ENCODE measurements around the gene FCHSD2. TPM values are rescaled to one million over a fixed set of nuclear protein-coding genes. Genes with fewer than 3 reads are reported as not detected.
"Not testable (repeated sequence)": the region's sequence is repeated elsewhere in the genome, so short reads cannot be mapped to it uniquely, and the experiment has no call there.

FCHSD2 gene
- total RNA-seq, 1 experiment from 2014 or later, result 7.1 TPM

- Histone ChIP-seq H3F3A (ENCODE audit: low read length, unreplicated experiment) (no peaks in the 10 kb centered on the region), H4K20me1 (ENCODE audit: low read length) (no peaks in the 10 kb centered on the region), H3K9me3 (ENCODE audit: low read length) (no peaks in the 10 kb centered on the region), H3K27ac (ENCODE audit: low read length) (no peak overlapping the region), H3K4me2 (ENCODE audit: low read length) (peak overlapping the region; percentile 82), H3K27me3 (ENCODE audit: low read length) (no peaks in the 10 kb centered on the region), H3K4me1 (ENCODE audit: insufficient read depth, low read length) (peaks cover 31% of the 10 kb centered on the region), H3K4me3 (ENCODE audit: low read length) (peak overlapping the region; percentile 77; the same call in 1 of the 2 replicates), H3K9ac (ENCODE audit: low read length) (no peak overlapping the region), H3K79me2 (ENCODE audit: low read length) (no peaks in the 10 kb centered on the region), H3K9me2 (replicated peaks; ENCODE audit: low read length) (no peaks in the 10 kb centered on the region), H2AFZ (ENCODE audit: low read length) (peak overlapping the region; percentile 91), H3K36me3 (ENCODE audit: low read depth, low read length) (no peaks in the 10 kb centered on the region)
- no peak for TF ChIP-seq EZH2 (IDR thresholded peaks at IDR 0.05; ENCODE audit: low read length, unreplicated experiment)
- DNase-seq (no peak), ATAC-seq (no peak)
- POLR2A ChIA-PET (ENCODE audit: unreplicated experiment), result no interaction called here
- CTCF ChIA-PET, result interaction anchor here (0.6 to 2.6 kb wide), 2 partner anchors 40 to 68 kb away, joined by 3 to 21 read pairs; no protein-coding TSS in a partner anchor
- BruUV-seq (replicated peaks), result no TSS peak
- intact Hi-C loops (cut with micrococcal nuclease), result loop anchor here (1.0 kb wide), 2 partner anchors 41 to 68 kb away; partner anchors contain the start of gene ARAP1
These were observed 349.1 kb downstream of the FCHSD2 start for GRCh38 chr11:72793076-72793424.

- intact Hi-C loops (cut with micrococcal nuclease), result loop anchor here (1.0 kb wide), 2 partner anchors 40 to 67 kb away; partner anchors contain the start of gene ARAP1
- Histone ChIP-seq H3K4me1 (ENCODE audit: insufficient read depth, low read length) (peaks cover 36% of the 10 kb centered on the region), H3K36me3 (ENCODE audit: low read depth, low read length) (no peaks in the 10 kb centered on the region), H3K27ac (ENCODE audit: low read length) (no peak overlapping the region), H3K27me3 (ENCODE audit: low read length) (no peaks in the 10 kb centered on the region), H3K9me3 (ENCODE audit: low read length) (no peaks in the 10 kb centered on the region), H2AFZ (ENCODE audit: low read length) (no peak overlapping the region), H3K79me2 (ENCODE audit: low read length) (no peaks in the 10 kb centered on the region), H3K9me2 (replicated peaks; ENCODE audit: low read length) (no peaks in the 10 kb centered on the region), H3F3A (ENCODE audit: low read length, unreplicated experiment) (no peaks in the 10 kb centered on the region), H3K4me2 (ENCODE audit: low read length) (no peak overlapping the region), H3K9ac (ENCODE audit: low read length) (no peak overlapping the region), H4K20me1 (ENCODE audit: low read length) (no peaks in the 10 kb centered on the region), H3K4me3 (ENCODE audit: low read length) (no peak overlapping the region)
- DNase-seq (no peak), ATAC-seq (no peak)
- CTCF ChIA-PET, result interaction anchor here (0.6 to 2.6 kb wide), 2 partner anchors 39 to 67 kb away, joined by 3 to 21 read pairs; no protein-coding TSS in a partner anchor
- TF ChIP-seq EZH2phosphoT487 (IDR thresholded peaks at IDR 0.05; ENCODE audit: borderline replicate concordance, low read length) (no peak), CTCF (conservative IDR thresholded peaks at IDR 0.05; ENCODE audit: low read depth, low read length) (no peak), EZH2 (IDR thresholded peaks at IDR 0.05; ENCODE audit: low read length, unreplicated experiment) (no peak)
- POLR2A ChIA-PET (ENCODE audit: unreplicated experiment), result no interaction called here
- BruUV-seq (replicated peaks), result no TSS peak
These were observed 349.6 kb downstream of the FCHSD2 start for GRCh38 chr11:72792437-72793021.

GRCh38 chr11:72791228-72791627 lies 350.9 kb downstream of the FCHSD2 start:
- CTCF ChIA-PET; intact Hi-C loops (cut with micrococcal nuclease): not testable (repeated sequence)

More at GRCh38 chr11:72791228-72791627, 350.9 kb downstream of the FCHSD2 start:
- POLR2A ChIA-PET (ENCODE audit: unreplicated experiment); H3K27ac ChIP-seq (ENCODE audit: low read length); H3K9me2 ChIP-seq (replicated peaks; ENCODE audit: low read length); H3K4me3 ChIP-seq (ENCODE audit: low read length); ATAC-seq; H3K4me2 ChIP-seq (ENCODE audit: low read length); H2AFZ ChIP-seq (ENCODE audit: low read length); H3F3A ChIP-seq (ENCODE audit: low read length, unreplicated experiment); BruUV-seq (replicated peaks); H4K20me1 ChIP-seq (ENCODE audit: low read length); DNase-seq; H3K9ac ChIP-seq (ENCODE audit: low read length); H3K36me3 ChIP-seq (ENCODE audit: low read depth, low read length); H3K27me3 ChIP-seq (ENCODE audit: low read length); H3K79me2 ChIP-seq (ENCODE audit: low read length); H3K9me3 ChIP-seq (ENCODE audit: low read length): not testable (repeated sequence)
- peaks cover 49% of the 10 kb centered on the region for H3K4me1 ChIP-seq (ENCODE audit: insufficient read depth, low read length)
